Measurements from ENCODE around the gene RPL36. TPM values are rescaled to one million over a fixed set of nuclear protein-coding genes. Genes with fewer than 3 reads are reported as not detected.

The RPL36 gene
- total and polyA plus RNA-seq, 2 experiments from 2014 or later, result 895 to 3,204 TPM

GRCh38 chr19:5717215-5717935 lies 27.3 kb downstream of the RPL36 start:
- Histone ChIP-seq H3K9me2 (ENCODE audit: insufficient read depth) (no peaks in the 10 kb centered on the region), H3K79me2 (replicated peaks; ENCODE audit: insufficient read depth) (peaks cover 56% of the 10 kb centered on the region), H3F3A (replicated peaks; ENCODE audit: low read depth) (peaks cover 6% of the 10 kb centered on the region; the same call in 1 of the 2 replicates), H3K27me3 (ENCODE audit: insufficient read depth) (no peaks in the 10 kb centered on the region), H3K27ac (ENCODE audit: low read depth) (no peak overlapping the region), H2AFZ (no peak overlapping the region), H3K4me2 (no peak overlapping the region; the same call in 1 of the 2 replicates), H3K4me1 (ENCODE audit: insufficient read depth) (peaks cover 8% of the 10 kb centered on the region), H4K20me1 (replicated peaks; ENCODE audit: insufficient read depth) (peaks cover 31% of the 10 kb centered on the region), H3K36me3 (ENCODE audit: insufficient read depth) (peaks cover 4% of the 10 kb centered on the region), H3K4me3 (no peak overlapping the region)
- Mint-ChIP-seq H3K4me3 (peak overlapping the region; percentile 98), H3K27ac (peak overlapping the region; percentile 83; the same call in 1 of the 2 replicates), H3K9me3 (no peaks in the 10 kb centered on the region), H3K4me1 (peaks cover 15% of the 10 kb centered on the region), H3K36me3 (ENCODE audit: low read depth) (peaks cover 53% of the 10 kb centered on the region), H3K27me3 (ENCODE audit: insufficient read depth, low read depth, poor library complexity) (peaks cover 22% of the 10 kb centered on the region)
- ATAC-seq (no peak), DNase-seq (ENCODE audit: low spot score) (no peak)
- TF ChIP-seq CREB1 (CRISPR knock-in tag; IDR thresholded peaks at IDR 0.05; ENCODE audit: low read depth), result no peak
- no peak for TF ChIP-seq ZNF114 (CRISPR knock-in tag; IDR thresholded peaks at IDR 0.05)
- TF ChIP-seq ETS1 (IDR thresholded peaks at IDR 0.05), result no peak
- no peak for TF ChIP-seq EZH2 (IDR thresholded peaks at IDR 0.05; ENCODE audit: low read depth, unreplicated experiment)
- TF ChIP-seq REST (IDR thresholded peaks at IDR 0.05; ENCODE audit: unreplicated experiment), result no peak

- Histone ChIP-seq H3F3A (replicated peaks; ENCODE audit: low read depth) (0 out of 2 replicates have a peak, but pooled peaks cover 5% of the 10 kb centered on the region), H3K4me3 (peak overlapping the region; percentile 88), H4K20me1 (replicated peaks; ENCODE audit: insufficient read depth) (peaks cover 31% of the 10 kb centered on the region), H3K9me2 (ENCODE audit: insufficient read depth) (no peaks in the 10 kb centered on the region), H3K4me2 (peak overlapping the region; percentile 99), H3K36me3 (ENCODE audit: insufficient read depth) (peaks cover 4% of the 10 kb centered on the region), H2AFZ (no peak overlapping the region), H3K4me1 (ENCODE audit: insufficient read depth) (peaks cover 8% of the 10 kb centered on the region), H3K27ac (ENCODE audit: low read depth) (peak overlapping the region; percentile 89; the same call in 1 of the 2 replicates), H3K27me3 (ENCODE audit: insufficient read depth) (no peaks in the 10 kb centered on the region), H3K79me2 (replicated peaks; ENCODE audit: insufficient read depth) (peaks cover 56% of the 10 kb centered on the region)
- H3K9me3 Mint-ChIP-seq, result no peaks in the 10 kb centered on the region
- ATAC-seq, result no peak
- peaks cover 46% of the 10 kb centered on the region for H3K36me3 Mint-ChIP-seq (ENCODE audit: low read depth)
- no peak for DNase-seq (ENCODE audit: low spot score)
- peak overlapping the region; percentile 98 for H3K4me3 Mint-ChIP-seq
- H3K27ac Mint-ChIP-seq, result peak overlapping the region; percentile 98
- peaks cover 22% of the 10 kb centered on the region for H3K27me3 Mint-ChIP-seq (ENCODE audit: insufficient read depth, low read depth, poor library complexity)
- H3K4me1 Mint-ChIP-seq, result peaks cover 15% of the 10 kb centered on the region
- TF ChIP-seq ZNF331 (CRISPR knock-in tag; IDR thresholded peaks at IDR 0.05; ENCODE audit: low read depth), result no peak
- no peak for TF ChIP-seq CREB1 (CRISPR knock-in tag; IDR thresholded peaks at IDR 0.05; ENCODE audit: low read depth)
- no peak for TF ChIP-seq NANOG (IDR thresholded peaks at IDR 0.05; ENCODE audit: borderline replicate concordance)
- TF ChIP-seq REST (IDR thresholded peaks at IDR 0.05; ENCODE audit: unreplicated experiment), result no peak
- no peak for TF ChIP-seq EZH2 (IDR thresholded peaks at IDR 0.05; ENCODE audit: low read depth, unreplicated experiment)
- TF ChIP-seq ETS1 (IDR thresholded peaks at IDR 0.05), result no peak
Measured at GRCh38 chr19:5718037-5718578, 28.0 kb downstream of the RPL36 start.
